GM19240 (cell line): Measurements from ENCODE around the gene TUBA1B.

ENCODE experiments used
- DNase-seq: peaks from one replicate; pipeline ENCODE4 v3.0.0; 2011; ENCODE audit warnings: low spot score; ENCODE audit not compliant: insufficient read length

The TUBA1B gene

GRCh38 chr12:49126852-49127763 is 4.1 kb downstream of the TUBA1B start:
- DNase-seq: no peak

- no peak for DNase-seq
Measured at GRCh38 chr12:49121047-49121696, 10.0 kb downstream of the TUBA1B start.

- DNase-seq: no peak
Measured at GRCh38 chr12:49111206-49111605, 20.0 kb downstream of the TUBA1B start.

GRCh38 chr12:49110464-49111155 is 20.6 kb downstream of the TUBA1B start, which contains the start of gene LMBR1L:
Gene LMBR1L, minus strand, starts transcription at chr12:49110847. Its CDS starts 292 bp downstream, at chr12:49110555.
- peak; percentile 97 for DNase-seq

GRCh38 chr12:49109641-49110463 is 21.3 kb downstream of the TUBA1B start:
- DNase-seq: no peak

GRCh38 chr12:49108958-49109404 is 22.2 kb downstream of the TUBA1B start:
- DNase-seq: no peak

GRCh38 chr12:49105504-49106084 is 25.6 kb downstream of the TUBA1B start:
- no peak for DNase-seq

GRCh38 chr12:49104822-49105221 is 26.4 kb downstream of the TUBA1B start:
- DNase-seq: no peak

- DNase-seq: no peak
Measured at GRCh38 chr12:49100380-49100779, 30.8 kb downstream of the TUBA1B start.

GRCh38 chr12:49098703-49099102 is 32.5 kb downstream of the TUBA1B start:
- DNase-seq: no peak

- peak; percentile 68 for DNase-seq
Measured at GRCh38 chr12:49098035-49098451, 33.2 kb downstream of the TUBA1B start.

GRCh38 chr12:49097381-49097780 is 33.8 kb downstream of the TUBA1B start:
- no peak for DNase-seq

GRCh38 chr12:49094975-49095365 is 36.2 kb downstream of the TUBA1B start:
- DNase-seq: no peak

- DNase-seq: no peak
Measured at GRCh38 chr12:49094160-49094974, 36.8 kb downstream of the TUBA1B start, which contains the start of gene DHH. Gene DHH, minus strand, starts transcription at chr12:49094801. Its CDS starts 289 bp downstream, at chr12:49094512.

GRCh38 chr12:49093792-49094159 is 37.4 kb downstream of the TUBA1B start:
- DNase-seq: no peak

- no peak for DNase-seq
Measured at GRCh38 chr12:49092816-49093406, 38.3 kb downstream of the TUBA1B start.

- peak; percentile 68 for DNase-seq
Measured at GRCh38 chr12:49092086-49092815, 38.9 kb downstream of the TUBA1B start.

GRCh38 chr12:49091836-49092085 is 39.4 kb downstream of the TUBA1B start:
- no peak for DNase-seq
